ENCODE measurements around the gene LARP1. TPM values are rescaled to one million over a fixed set of nuclear protein-coding genes. Genes with fewer than 3 reads are reported as not detected.

LARP1 gene
- total RNA-seq, 2 donors from 2014 or later: 92.4 to 98.1 TPM

GRCh38 chr5:154806176-154806575 lies 51.0 kb downstream of the LARP1 start:
- DNase-seq (ENCODE audit: low spot score): no peak
- Histone ChIP-seq H3K9me3 (no peaks in the 10 kb centered on the region), H3K36me3 (peaks cover 91% of the 10 kb centered on the region), H3K27me3 (no peaks in the 10 kb centered on the region), H3K4me3 (no peak overlapping the region), H3K27ac (no peak overlapping the region), H3K4me1 (peaks cover 0 to 8% of the 10 kb centered on the region in 2 donors)
- TF ChIP-seq CTCF (IDR thresholded peaks at IDR 0.05): no peak

DNA sequence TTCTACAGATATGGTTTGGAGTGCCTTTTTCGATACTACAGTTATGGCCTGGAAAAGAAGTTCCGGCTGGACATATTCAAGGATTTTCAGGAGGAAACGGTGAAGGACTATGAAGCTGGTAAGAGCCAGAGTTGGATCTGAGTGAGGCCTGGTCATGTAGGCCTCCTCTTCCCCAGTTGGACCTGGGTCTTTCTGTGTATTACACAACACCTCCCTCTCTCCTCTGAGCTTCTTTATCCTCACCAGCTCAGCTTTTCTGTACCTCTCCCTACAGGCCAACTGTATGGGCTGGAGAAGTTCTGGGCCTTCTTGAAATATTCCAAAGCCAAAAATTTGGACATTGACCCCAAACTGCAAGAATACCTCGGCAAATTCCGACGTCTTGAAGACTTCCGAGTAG lies 56.1 kb downstream of the LARP1 start:
- H3K4me1 ChIP-seq: no peaks in the 10 kb centered on the region
- TF ChIP-seq CTCF (IDR thresholded peaks at IDR 0.05): no peak
- no peak for DNase-seq (ENCODE audit: low spot score)
- no peak overlapping the region for H3K4me3 ChIP-seq
- no peaks in the 10 kb centered on the region for H3K9me3 ChIP-seq
- no peak overlapping the region for H3K27ac ChIP-seq
- peaks cover 86% of the 10 kb centered on the region for H3K36me3 ChIP-seq
- H3K27me3 ChIP-seq: no peaks in the 10 kb centered on the region

DNA sequence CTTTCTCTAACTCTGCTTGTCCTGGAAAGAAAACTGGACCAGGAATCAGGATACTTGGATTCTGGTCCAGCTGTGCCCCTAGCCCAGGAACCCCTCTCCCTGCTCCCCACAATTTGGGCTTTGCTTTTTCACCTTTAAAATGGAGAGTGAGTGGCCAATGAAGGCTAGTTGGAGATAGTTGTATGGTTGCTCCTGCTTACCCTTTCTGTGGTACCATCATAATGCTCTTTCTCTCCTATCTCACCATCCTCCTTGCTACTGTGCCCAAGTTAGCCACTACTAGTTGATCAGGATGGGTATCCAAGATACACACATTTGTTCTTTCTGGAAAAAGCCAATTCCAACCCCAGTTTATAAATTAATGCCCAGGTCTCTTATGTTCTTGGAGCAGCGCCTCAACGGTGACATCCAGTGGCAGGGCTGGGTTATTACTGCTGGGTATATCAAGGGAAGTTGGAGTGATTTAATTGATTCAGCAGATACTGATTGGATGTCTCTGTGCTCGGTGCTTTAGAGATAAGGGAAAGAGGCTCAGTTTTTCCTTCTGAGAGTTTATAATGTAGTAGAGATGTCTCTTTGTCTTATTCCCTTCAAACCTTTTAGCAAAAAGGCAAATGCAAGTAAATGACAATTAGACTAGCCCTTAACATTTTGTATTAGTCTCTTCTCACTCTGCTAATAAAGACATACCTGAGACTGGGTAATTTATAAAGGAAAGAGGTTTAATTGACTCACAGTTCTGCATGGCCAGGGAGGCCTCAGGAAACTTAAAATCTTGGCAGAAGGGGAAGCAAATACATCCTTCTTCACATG lies 56.7 kb downstream of the LARP1 start:
- TF ChIP-seq CTCF (IDR thresholded peaks at IDR 0.05): peak; percentile 90 to 94
- Histone ChIP-seq H3K36me3 (peaks cover 86% of the 10 kb centered on the region), H3K27me3 (no peaks in the 10 kb centered on the region), H3K4me3 (no peak overlapping the region), H3K9me3 (no peaks in the 10 kb centered on the region), H3K27ac (no peak overlapping the region), H3K4me1 (peaks cover 0 to 4% of the 10 kb centered on the region in 2 donors)
- peak; percentile 76 for DNase-seq (ENCODE audit: low spot score)

GRCh38 chr5:154813158-154813557 lies 58.0 kb downstream of the LARP1 start:
- no peak overlapping the region for H3K4me3 ChIP-seq
- H3K27ac ChIP-seq: no peak overlapping the region
- no peaks in the 10 kb centered on the region for H3K9me3 ChIP-seq
- H3K27me3 ChIP-seq: no peaks in the 10 kb centered on the region
- H3K36me3 ChIP-seq: peaks cover 87% of the 10 kb centered on the region
- H3K4me1 ChIP-seq: peaks cover 0 to 8% of the 10 kb centered on the region in 2 donors
- no peak for TF ChIP-seq CTCF (IDR thresholded peaks at IDR 0.05)
- DNase-seq (ENCODE audit: low spot score): no peak

DNA sequence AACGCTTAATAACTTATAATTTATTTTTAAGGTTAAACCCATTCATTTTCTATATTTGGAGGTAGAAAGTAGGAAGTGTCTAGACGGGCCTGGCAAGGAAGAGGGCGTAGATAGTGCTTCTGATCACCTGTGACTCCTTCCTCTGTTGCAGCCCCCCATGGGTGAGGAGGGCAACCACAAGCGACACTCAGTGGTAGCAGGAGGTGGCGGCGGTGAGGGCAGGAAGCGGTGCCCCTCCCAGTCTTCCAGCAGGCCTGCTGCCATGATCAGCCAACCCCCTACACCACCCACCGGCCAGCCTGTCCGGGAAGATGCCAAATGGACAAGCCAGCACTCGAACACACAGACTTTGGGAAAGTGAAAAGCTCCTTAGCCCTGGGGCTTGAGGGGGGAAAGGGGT lies 58.6 kb downstream of the LARP1 start:
- TF ChIP-seq CTCF (IDR thresholded peaks at IDR 0.05): no peak

More for the DNA sequence above, 58.6 kb downstream of the LARP1 start:
- Histone ChIP-seq H3K27ac (no peak overlapping the region), H3K4me1 (peaks cover 0 to 8% of the 10 kb centered on the region in 2 donors), H3K4me3 (no peak overlapping the region), H3K9me3 (no peaks in the 10 kb centered on the region), H3K36me3 (peaks cover 82% of the 10 kb centered on the region), H3K27me3 (no peaks in the 10 kb centered on the region)
- DNase-seq (ENCODE audit: low spot score): no peak
